ENCODE measurements around the gene PAQR4.

GRCh38 chr16:2966043-2966807, 2.9 kb upstream of the PAQR4 start:
- TF ChIP-seq MAX (IDR thresholded peaks at IDR 0.05; ENCODE audit: low read depth, low read length) (no peak), POLR2A (IDR thresholded peaks at IDR 0.05; ENCODE audit: extremely low read depth, insufficient read length) (no peak)

Measured in NB4 (cell line).